Activated T-helper 17 cell treated with anti-CD3 and anti-CD28 coated beads, Interleukin-2, amount 50 U/mL, for 72 hours (primary cell): ENCODE data around the gene EBNA1BP2. TPM values are rescaled to one million over a fixed set of nuclear protein-coding genes. Genes with fewer than 3 reads are reported as not detected.
"Not testable (repeated sequence)": the region's sequence is repeated elsewhere in the genome, so short reads cannot be mapped to it uniquely, and the experiment has no call there.

Source experiments
- ATAC-seq: fragments of 150-1000 bp; cut with Tn5 transposase; replicated peaks from 2 replicates; pipeline ENCODE4 v1.10.0; 2021; ENCODE audit warnings: mild to moderate bottlenecking, moderate library complexity
- H3K27ac Mint-ChIP-seq: one replicate; pipeline ENCODE4 v1.8.0; 2022; ENCODE audit warnings: mixed read lengths
- H3K27me3 Mint-ChIP-seq: one replicate; pipeline ENCODE4 v1.8.0; 2022; ENCODE audit warnings: mixed read lengths
- H3K36me3 Mint-ChIP-seq: one replicate; pipeline ENCODE4 v1.8.0; 2022; ENCODE audit warnings: low read depth, mild to moderate bottlenecking, mixed read lengths
- H3K4me1 Mint-ChIP-seq: one replicate; pipeline ENCODE4 v1.8.0; 2022; ENCODE audit warnings: mixed read lengths
- H3K4me3 Mint-ChIP-seq: one replicate; pipeline ENCODE4 v1.8.0; 2022; ENCODE audit warnings: mild to moderate bottlenecking, mixed read lengths
- H3K9me3 Mint-ChIP-seq: one replicate; pipeline ENCODE4 v1.8.0; 2022; ENCODE audit warnings: mixed read lengths
- total RNA-seq, 2 donors: library from RNA; stranded (reverse); gene quantifications; one replicate each; pipeline ENCODE4 v1.2.3, GENCODE V29; 2022

Gene EBNA1BP2
- total RNA-seq, 2 donors from 2014 or later, result 52.0 to 121 TPM

- peaks cover 66% of the 10 kb centered on the region for H3K27me3 Mint-ChIP-seq
- no peaks in the 10 kb centered on the region for H3K9me3 Mint-ChIP-seq
- ATAC-seq, result no peak
- H3K4me3 Mint-ChIP-seq, result no peak overlapping the region
- H3K4me1 Mint-ChIP-seq, result no peaks in the 10 kb centered on the region
- H3K36me3 Mint-ChIP-seq, result no peaks in the 10 kb centered on the region
- no peak overlapping the region for H3K27ac Mint-ChIP-seq
These were observed 24.3 kb downstream of the EBNA1BP2 start for GRCh38 chr1:43147625-43148327.

- Mint-ChIP-seq H3K4me1 (no peaks in the 10 kb centered on the region), H3K4me3 (no peak overlapping the region), H3K27ac (no peak overlapping the region), H3K36me3 (no peaks in the 10 kb centered on the region), H3K9me3 (peaks cover 5% of the 10 kb centered on the region), H3K27me3 (peaks cover 59% of the 10 kb centered on the region)
- ATAC-seq, result no peak
These were observed 27.9 kb downstream of the EBNA1BP2 start for GRCh38 chr1:43144237-43144636.

GRCh38 chr1:43143441-43143888 is 28.6 kb downstream of the EBNA1BP2 start:
- H3K27me3 Mint-ChIP-seq, result peaks cover 51% of the 10 kb centered on the region
- peaks cover 5% of the 10 kb centered on the region for H3K9me3 Mint-ChIP-seq
- no peaks in the 10 kb centered on the region for H3K36me3 Mint-ChIP-seq
- no peak overlapping the region for H3K4me3 Mint-ChIP-seq
- no peak overlapping the region for H3K27ac Mint-ChIP-seq
- ATAC-seq, result no peak
- no peaks in the 10 kb centered on the region for H3K4me1 Mint-ChIP-seq

GRCh38 chr1:43140583-43140982 is 31.5 kb downstream of the EBNA1BP2 start:
- H3K4me1 Mint-ChIP-seq, result no peaks in the 10 kb centered on the region

GRCh38 chr1:43140010-43140409 is 32.1 kb downstream of the EBNA1BP2 start:
- Mint-ChIP-seq H3K27ac (no peak overlapping the region), H3K4me1 (no peaks in the 10 kb centered on the region), H3K4me3 (no peak overlapping the region), H3K27me3 (peaks cover 43% of the 10 kb centered on the region), H3K36me3 (no peaks in the 10 kb centered on the region), H3K9me3 (peaks cover 5% of the 10 kb centered on the region)
- no peak for ATAC-seq

More at GRCh38 chr1:43140583-43140982, 31.5 kb downstream of the EBNA1BP2 start:
- Mint-ChIP-seq H3K36me3 (no peaks in the 10 kb centered on the region), H3K27me3 (peaks cover 47% of the 10 kb centered on the region), H3K4me3 (no peak overlapping the region), H3K27ac (no peak overlapping the region), H3K9me3 (peaks cover 5% of the 10 kb centered on the region)
- ATAC-seq, result no peak

- H3K4me3 Mint-ChIP-seq, H3K36me3 Mint-ChIP-seq, H3K9me3 Mint-ChIP-seq, H3K27ac Mint-ChIP-seq, H3K4me1 Mint-ChIP-seq, ATAC-seq: not testable (repeated sequence)
- H3K27me3 Mint-ChIP-seq, result peaks cover 39% of the 10 kb centered on the region
These were observed 32.8 kb downstream of the EBNA1BP2 start for GRCh38 chr1:43139295-43139694.

- Mint-ChIP-seq H3K27ac (no peak overlapping the region), H3K27me3 (peaks cover 26% of the 10 kb centered on the region), H3K4me1 (no peaks in the 10 kb centered on the region), H3K4me3 (no peak overlapping the region), H3K9me3 (peaks cover 5% of the 10 kb centered on the region), H3K36me3 (no peaks in the 10 kb centered on the region)
- no peak for ATAC-seq
These were observed 34.5 kb downstream of the EBNA1BP2 start for GRCh38 chr1:43137445-43138052.

GRCh38 chr1:43135857-43136781 is 36.0 kb downstream of the EBNA1BP2 start:
- H3K4me1 Mint-ChIP-seq, result no peaks in the 10 kb centered on the region

GRCh38 chr1:43134640-43135039 is 37.5 kb downstream of the EBNA1BP2 start:
- H3K4me3 Mint-ChIP-seq, result no peak overlapping the region
- H3K36me3 Mint-ChIP-seq, result no peaks in the 10 kb centered on the region
- no peak overlapping the region for H3K27ac Mint-ChIP-seq
- no peaks in the 10 kb centered on the region for H3K4me1 Mint-ChIP-seq
- H3K9me3 Mint-ChIP-seq, result peaks cover 4% of the 10 kb centered on the region
- H3K27me3 Mint-ChIP-seq, result peaks cover 32% of the 10 kb centered on the region
- ATAC-seq, result no peak

More at GRCh38 chr1:43135857-43136781, 36.0 kb downstream of the EBNA1BP2 start:
- Mint-ChIP-seq H3K4me3 (no peak overlapping the region), H3K27me3 (peaks cover 26% of the 10 kb centered on the region), H3K36me3 (no peaks in the 10 kb centered on the region), H3K9me3 (peaks cover 5% of the 10 kb centered on the region), H3K27ac (no peak overlapping the region)
- no peak for ATAC-seq

GRCh38 chr1:43134068-43134467 is 38.0 kb downstream of the EBNA1BP2 start:
- no peaks in the 10 kb centered on the region for H3K4me1 Mint-ChIP-seq

GRCh38 chr1:43129426-43129825 is 42.7 kb downstream of the EBNA1BP2 start:
- ATAC-seq, result no peak
- Mint-ChIP-seq H3K4me3 (no peak overlapping the region), H3K27me3 (peaks cover 26% of the 10 kb centered on the region), H3K27ac (no peak overlapping the region), H3K9me3 (no peaks in the 10 kb centered on the region), H3K36me3 (no peaks in the 10 kb centered on the region), H3K4me1 (no peaks in the 10 kb centered on the region)

More at GRCh38 chr1:43134068-43134467, 38.0 kb downstream of the EBNA1BP2 start:
- no peak overlapping the region for H3K4me3 Mint-ChIP-seq
- H3K9me3 Mint-ChIP-seq, result no peaks in the 10 kb centered on the region
- H3K27ac Mint-ChIP-seq, result no peak overlapping the region
- H3K36me3 Mint-ChIP-seq, result no peaks in the 10 kb centered on the region
- peaks cover 28% of the 10 kb centered on the region for H3K27me3 Mint-ChIP-seq
- ATAC-seq, result no peak

GRCh38 chr1:43128816-43129215 is 43.3 kb downstream of the EBNA1BP2 start:
- H3K9me3 Mint-ChIP-seq, result no peaks in the 10 kb centered on the region

GRCh38 chr1:43123031-43123430 is 49.1 kb downstream of the EBNA1BP2 start:
- Mint-ChIP-seq H3K4me1 (no peaks in the 10 kb centered on the region), H3K36me3 (no peaks in the 10 kb centered on the region), H3K4me3 (no peak overlapping the region), H3K27me3 (peaks cover 19% of the 10 kb centered on the region), H3K9me3 (no peaks in the 10 kb centered on the region), H3K27ac (no peak overlapping the region)
- no peak for ATAC-seq

More at GRCh38 chr1:43128816-43129215, 43.3 kb downstream of the EBNA1BP2 start:
- peaks cover 26% of the 10 kb centered on the region for H3K27me3 Mint-ChIP-seq
- H3K4me3 Mint-ChIP-seq, result no peak overlapping the region
- no peaks in the 10 kb centered on the region for H3K4me1 Mint-ChIP-seq
- H3K36me3 Mint-ChIP-seq, result no peaks in the 10 kb centered on the region
- H3K27ac Mint-ChIP-seq, result no peak overlapping the region
- no peak for ATAC-seq

- H3K9me3 Mint-ChIP-seq, result no peaks in the 10 kb centered on the region
- H3K27me3 Mint-ChIP-seq, result peaks cover 12% of the 10 kb centered on the region
- H3K27ac Mint-ChIP-seq, result no peak overlapping the region
- ATAC-seq, result no peak
- H3K36me3 Mint-ChIP-seq, result no peaks in the 10 kb centered on the region
- no peak overlapping the region for H3K4me3 Mint-ChIP-seq
- no peaks in the 10 kb centered on the region for H3K4me1 Mint-ChIP-seq
These were observed 50.7 kb downstream of the EBNA1BP2 start for GRCh38 chr1:43121256-43121900.
